Fibroblast of pulmonary artery (primary cell): ENCODE measurements around the gene SCRT2.
"Not testable (repeated sequence)": the region's sequence is repeated elsewhere in the genome, so short reads cannot be mapped to it uniquely, and the experiment has no call there.

ENCODE experiments used
- DNase-seq: peaks from one replicate; pipeline ENCODE4 v3.0.0-alpha.2; 2010; ENCODE audit warnings: low read depth
- H3K4me3 ChIP-seq: replicated peaks from 2 replicates; pipeline ENCODE4 v1.5.1; 2011; ENCODE audit warnings: low read depth, mild to moderate bottlenecking, control low read depth, low read length, moderate library complexity
- TF ChIP-seq, protein P1 (sequence below): IDR thresholded peaks from 2 replicates; pipeline ENCODE4 v1.5.1; 2011; ENCODE audit warnings: mild to moderate bottlenecking, control low read depth, low read length, inconsistent platforms; ENCODE audit errors: missing control alignments

The SCRT2 gene

DNA sequence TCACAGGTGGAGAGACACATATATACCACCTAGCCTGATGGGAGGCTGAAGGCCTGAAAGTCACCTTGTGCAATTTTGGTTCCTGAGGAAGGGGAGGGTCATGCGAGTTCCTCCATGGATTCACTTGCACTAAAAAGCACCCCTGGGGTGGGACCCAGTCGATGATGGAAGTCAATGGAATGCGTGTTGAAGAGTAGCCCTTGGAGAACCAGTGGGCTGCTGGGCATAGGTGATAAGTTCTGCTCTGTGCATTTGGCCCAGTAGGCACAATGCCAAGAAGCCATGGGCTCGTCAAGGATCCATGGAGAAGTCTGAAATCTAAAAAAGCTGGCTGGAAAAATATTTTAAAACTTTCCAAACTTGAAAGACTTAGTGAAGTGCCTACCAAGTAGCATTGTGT lies 18.9 kb upstream of the SCRT2 start:
- DNase-seq, result no peak
- TF ChIP-seq, protein P1, sequence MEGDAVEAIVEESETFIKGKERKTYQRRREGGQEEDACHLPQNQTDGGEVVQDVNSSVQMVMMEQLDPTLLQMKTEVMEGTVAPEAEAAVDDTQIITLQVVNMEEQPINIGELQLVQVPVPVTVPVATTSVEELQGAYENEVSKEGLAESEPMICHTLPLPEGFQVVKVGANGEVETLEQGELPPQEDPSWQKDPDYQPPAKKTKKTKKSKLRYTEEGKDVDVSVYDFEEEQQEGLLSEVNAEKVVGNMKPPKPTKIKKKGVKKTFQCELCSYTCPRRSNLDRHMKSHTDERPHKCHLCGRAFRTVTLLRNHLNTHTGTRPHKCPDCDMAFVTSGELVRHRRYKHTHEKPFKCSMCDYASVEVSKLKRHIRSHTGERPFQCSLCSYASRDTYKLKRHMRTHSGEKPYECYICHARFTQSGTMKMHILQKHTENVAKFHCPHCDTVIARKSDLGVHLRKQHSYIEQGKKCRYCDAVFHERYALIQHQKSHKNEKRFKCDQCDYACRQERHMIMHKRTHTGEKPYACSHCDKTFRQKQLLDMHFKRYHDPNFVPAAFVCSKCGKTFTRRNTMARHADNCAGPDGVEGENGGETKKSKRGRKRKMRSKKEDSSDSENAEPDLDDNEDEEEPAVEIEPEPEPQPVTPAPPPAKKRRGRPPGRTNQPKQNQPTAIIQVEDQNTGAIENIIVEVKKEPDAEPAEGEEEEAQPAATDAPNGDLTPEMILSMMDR, result no peak
- no peak overlapping the region for H3K4me3 ChIP-seq

DNA sequence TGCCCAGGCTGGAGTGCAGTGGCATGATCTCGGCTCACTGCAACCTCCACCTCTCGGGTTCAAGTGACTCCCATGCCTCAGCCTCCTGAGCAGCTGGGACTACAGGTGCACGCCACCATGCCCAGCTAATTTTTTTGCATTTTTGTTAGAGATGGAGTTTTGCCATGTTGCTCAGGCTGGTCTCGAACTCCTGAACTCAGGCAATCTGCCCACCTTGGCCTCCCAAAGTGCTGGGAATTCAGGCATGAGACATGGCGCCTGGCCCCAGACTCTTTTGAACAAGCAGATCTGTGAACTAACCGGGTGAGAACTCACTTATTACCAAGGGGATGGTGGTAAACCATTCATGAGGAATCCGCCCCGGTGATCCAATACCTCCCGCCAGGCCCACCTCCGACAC lies 18.2 kb upstream of the SCRT2 start:
- not testable (repeated sequence) for DNase-seq, H3K4me3 ChIP-seq

DNA sequence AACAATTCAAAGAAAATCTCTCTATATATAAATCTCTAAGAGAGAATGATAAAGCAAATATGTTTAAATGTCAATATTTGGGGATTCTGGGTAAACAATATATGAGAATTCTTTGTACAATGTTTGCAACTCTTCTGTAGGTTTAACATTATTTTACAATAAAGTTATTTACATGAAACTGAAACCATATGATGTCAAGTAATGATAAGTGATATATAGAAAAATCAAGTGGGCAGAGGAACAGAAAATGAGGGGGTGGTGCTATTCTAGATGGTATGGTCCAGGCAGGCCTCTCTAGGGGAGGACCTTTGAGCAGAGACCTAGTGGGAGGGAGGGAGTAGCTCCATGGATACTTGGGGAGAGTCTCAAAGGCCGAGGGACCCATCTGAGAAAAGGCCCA lies 16.4 kb upstream of the SCRT2 start:
- no peak for DNase-seq
- TF ChIP-seq, protein P1, result no peak
- H3K4me3 ChIP-seq, result no peak overlapping the region

DNA sequence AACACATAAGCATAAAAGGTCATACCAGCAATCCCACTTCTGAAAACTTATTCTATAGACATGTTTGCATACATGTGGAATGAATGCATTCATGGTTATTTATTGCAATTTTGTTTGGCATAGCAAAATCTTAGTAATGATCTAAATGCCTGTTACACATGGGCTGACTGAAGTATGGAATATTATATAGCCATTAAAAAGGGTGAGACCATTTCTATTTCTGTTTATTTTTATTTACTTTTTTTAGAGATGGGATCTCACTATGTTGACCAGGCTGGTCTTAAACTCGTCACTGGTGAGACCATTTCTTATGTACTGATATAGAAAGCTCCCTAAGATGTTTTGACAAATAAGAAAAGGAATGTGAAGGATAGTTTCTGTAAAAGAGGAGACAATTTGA lies 14.3 kb upstream of the SCRT2 start:
- no peak overlapping the region for H3K4me3 ChIP-seq
- TF ChIP-seq, protein P1, result no peak
- DNase-seq, result no peak

DNA sequence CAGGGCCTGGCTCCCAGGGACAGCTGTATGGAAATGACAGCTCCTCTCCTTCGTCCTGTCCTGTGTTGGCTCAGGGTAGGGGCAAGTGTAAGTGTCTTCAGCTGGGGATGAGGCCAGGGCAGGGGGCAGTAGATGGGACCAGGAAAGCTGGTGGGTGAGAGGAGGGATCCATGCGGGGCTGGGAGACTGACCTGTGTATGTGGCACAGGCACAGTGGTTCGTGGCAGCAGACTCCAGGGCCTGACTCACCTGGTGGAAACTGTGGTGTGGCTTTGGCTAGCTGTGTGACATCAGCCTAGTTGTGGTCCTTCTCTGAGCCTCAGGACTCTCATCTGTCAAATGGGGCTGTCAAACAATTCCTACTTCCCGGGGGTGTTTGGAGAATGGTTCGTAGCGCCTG lies 13.7 kb upstream of the SCRT2 start:
- no peak overlapping the region for H3K4me3 ChIP-seq
- TF ChIP-seq, protein P1, result no peak
- DNase-seq, result no peak

DNA sequence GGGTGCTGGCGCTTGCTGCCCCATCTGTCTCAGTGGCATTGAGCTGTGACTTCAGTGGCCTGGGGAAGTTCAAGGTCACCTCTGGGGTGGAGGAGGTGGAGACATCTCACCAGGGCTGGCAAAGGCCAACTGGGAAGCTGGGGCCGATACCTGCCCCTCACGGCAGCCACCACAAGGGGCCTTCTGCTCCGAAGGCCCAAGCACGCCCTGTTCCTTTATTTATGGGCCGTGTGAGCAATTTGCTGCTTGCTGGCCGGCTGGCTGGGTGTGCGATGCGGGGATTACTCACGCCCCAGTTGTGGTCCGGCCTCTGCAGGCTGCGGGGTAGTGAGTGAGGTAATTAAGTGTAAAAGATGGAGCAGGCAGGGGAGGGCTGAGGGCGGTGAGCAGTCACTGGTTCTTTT lies 13.2 kb upstream of the SCRT2 start:
- TF ChIP-seq, protein P1, result no peak
- DNase-seq, result no peak
- H3K4me3 ChIP-seq, result no peak overlapping the region

DNA sequence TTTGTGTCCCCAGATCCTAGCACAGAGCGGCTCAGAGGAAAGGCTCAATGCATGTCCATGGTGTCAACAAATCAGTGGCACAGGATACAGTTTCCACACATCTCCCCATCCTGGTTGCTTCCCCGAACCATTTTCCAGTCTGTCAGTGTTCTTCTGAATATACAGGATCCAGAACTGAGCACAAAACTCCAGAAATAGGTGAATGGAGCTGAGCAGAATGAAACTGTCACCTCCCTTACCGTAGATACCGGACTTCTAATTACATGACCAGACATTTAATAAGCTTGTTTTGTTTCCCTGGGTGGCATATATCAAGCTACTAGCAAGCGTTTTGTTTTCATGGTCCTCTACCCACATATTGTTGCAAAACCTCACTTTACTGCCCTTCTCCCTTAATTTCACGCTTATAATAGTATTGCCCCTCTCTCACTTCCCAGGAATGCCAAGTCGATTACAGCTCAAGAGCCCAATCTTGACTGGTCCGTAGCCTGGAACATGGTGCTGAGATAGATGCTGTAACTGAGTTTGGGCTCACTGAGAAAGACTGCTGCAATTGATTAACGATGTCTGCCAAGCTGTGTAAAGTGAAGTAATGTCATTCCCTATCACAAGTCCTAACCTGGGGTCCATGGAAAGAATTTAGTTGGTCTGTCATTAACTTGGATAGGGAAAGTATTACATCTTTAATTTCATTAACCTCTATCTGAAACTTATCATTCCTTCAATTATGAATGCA lies 12.0 kb upstream of the SCRT2 start:
- no peak overlapping the region for H3K4me3 ChIP-seq
- TF ChIP-seq, protein P1, result no peak
- DNase-seq, result no peak
